HG03280 (cell line): Measurements from ENCODE around the gene ZNF862.
"Not testable (repeated sequence)": the region's sequence is repeated elsewhere in the genome, so short reads cannot be mapped to it uniquely, and the experiment has no call there.

Experiments used
- ATAC-seq: cut with Tn5 transposase; IDR thresholded peaks from one replicate; pipeline ENCODE4 v1.9.1; 2021; ENCODE audit warnings: mild to moderate bottlenecking, moderate library complexity; ENCODE audit not compliant: unreplicated experiment

ZNF862 gene

DNA sequence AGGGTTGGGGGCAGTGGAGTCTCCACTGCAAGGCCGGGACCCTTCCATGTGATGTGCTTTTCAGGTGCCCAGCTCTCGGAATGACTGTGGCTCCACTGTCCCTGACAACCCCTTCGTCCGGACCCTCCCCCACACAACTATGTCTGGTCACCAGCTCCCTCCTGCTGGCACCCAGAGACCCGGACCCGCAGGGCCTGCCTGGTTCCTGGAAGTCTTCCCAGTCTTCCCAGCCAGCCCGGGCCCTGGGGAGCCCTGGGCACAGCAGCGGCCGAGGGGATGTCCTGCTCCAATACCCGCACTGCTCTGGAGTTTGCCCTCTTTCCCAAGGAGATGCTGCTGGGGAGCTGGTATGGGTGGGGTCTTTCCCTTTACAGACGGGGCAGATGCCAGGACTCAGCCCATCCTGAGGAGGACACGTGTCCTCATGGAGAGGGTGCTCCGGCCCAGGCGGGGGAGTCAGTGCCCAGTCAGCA, 41.1 kb downstream of the ZNF862 start:
- ATAC-seq, result no peak

DNA sequence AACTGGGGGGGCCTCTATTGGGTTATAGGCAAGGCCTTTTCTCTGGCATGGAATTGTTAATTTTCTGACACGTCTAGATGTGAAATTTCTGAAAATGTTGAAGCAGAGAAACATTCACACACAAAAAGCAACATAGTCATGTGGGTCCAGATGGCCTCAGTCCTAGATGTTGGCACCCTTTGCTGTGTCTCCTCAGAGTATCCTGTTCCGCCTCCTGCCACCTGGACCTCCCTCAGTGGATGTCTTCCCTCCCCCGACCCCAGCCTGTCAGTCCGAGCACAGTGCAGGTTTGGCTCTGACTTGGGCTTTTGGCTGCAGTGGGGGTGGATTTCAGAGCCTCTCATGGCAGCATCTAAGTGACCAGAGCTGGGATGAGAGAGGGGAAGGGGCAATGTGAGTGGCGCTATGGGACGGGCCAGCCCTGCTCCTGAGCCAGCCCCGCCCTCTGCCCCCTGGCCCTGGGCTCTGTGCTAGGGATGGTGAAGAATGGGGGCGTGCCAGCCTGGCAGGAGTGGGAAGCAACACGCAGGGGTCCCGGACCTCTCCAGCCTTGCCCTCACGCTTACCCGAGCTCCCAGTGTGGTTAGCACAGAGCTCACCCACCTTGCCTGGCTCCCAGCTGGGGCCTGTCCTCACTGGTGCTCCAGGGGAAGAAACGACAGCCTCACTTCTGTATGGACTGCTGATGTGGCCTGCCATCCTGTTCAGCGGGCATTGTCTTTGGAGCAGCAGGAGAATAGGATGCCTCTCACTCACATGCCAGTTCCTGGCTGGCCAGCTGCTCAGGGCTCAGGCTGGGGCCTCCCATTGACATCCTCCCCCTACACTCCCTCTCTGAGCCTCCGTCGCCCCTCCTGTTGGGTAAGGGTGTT, 41.8 kb downstream of the ZNF862 start:
- ATAC-seq, result no peak

DNA sequence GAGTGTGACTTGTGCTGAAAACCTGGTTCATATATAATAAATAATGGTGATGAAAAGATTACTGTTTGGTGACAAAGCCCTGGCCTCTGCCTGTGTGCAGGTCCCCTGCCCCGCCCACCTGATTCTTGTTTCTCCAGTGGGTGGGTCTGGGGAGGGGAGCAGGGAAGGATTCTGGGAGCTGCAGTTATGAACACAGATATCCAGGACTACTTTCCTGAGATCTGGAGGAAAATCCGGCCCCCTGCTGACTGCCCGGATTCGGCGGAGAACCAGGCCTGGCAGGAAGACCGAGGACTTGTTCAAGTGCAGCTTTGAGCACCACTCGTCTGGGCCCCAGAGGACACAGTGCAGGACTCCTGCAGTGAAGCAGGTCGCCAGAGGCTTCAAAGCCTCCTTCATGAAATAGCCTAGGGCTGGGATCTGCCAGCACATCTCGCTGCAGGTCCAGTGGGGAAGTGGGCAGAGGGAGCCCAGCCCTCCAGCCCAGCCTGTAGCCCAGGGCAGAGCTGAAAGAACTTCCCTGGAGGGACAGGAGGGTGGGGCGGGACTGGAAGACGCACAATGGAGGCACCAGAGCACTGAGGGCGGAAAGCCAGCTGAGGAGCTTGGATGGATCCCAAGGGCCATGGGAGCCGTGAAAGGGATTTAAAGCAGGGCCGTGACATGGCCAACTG, 42.6 kb downstream of the ZNF862 start:
- ATAC-seq, result no peak

DNA sequence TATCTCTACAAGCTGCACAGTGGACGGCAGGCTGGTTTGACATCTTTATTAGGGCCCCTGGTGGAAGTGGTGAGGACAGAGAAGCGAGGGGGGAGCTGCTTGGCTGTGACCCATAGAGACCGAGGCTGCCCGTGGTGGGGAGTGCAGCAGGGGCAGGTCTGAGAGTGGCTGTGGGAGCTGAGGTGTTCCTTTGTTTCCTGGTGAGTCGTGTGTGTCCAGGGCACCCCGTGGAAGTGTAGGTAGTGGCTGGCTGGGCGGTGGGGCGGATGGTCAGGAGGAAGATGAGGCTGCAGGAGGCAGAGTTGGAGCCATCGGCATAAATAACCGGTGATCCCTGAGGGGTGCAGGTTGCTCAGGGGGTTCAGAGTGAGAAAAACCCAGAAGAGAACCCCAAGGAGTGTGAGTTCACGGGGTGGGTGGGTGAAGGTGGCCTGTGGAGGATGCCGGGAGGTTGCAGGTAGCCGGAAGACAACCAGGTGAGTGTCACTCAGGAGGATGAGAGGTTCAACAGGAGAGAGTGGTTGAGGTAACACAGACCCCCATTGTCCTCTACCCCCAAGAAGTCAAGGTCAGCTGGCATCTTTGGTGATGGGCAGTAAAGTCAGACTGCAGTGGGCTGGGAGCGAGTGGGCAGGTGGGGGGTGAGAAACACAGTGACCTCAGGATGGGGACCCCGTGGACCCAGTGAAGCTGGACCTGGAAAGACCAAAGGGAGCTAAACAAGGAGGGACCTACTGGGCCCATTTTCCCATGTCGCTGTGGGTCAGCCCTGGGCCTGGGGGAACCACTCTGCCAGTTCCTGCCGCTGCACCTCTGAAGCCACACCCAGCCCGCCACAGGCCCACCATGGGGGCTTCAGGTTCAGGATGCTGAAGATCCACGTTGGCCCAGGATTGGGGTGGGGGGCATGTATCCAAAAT, 43.4 kb downstream of the ZNF862 start:
- no peak for ATAC-seq

DNA sequence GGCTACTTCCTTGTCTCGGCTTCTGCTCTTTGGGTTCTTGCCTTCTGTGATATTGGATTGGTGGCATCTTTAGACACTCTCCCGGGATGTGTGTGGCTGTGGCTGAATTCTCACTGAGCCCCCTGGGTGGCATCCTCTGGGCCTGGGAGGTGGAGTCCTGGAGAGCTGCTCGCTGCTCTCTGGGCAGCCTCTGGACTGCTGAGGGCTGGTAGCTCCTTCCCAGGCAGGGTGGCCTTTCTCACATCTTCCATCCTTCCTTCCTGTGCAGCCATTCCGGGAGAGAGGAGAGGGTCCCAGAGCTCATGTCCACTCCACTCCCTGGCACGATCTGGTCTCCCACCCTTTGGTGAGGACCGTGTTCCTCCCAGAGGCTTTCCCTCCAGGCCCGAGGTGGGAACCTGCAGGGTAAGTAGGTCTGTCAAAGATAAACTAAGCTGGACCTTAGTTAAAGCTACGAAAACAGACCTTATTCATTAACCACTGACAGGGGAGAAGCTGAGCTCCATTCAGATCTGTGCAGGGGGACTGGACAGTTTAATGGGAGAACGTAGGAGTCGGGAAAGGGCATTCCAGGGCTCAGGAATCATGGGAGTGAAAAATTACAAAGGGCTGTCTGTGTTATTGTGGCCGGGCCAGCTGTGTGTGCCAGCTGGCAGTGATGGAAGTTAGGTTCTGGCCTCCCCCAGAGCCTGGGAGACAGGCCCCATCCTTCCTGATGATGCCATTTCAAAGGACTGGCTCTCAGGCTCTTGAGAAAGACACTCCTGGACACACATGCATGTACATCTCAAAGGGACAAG, 44.3 kb downstream of the ZNF862 start:
- ATAC-seq, result no peak

DNA sequence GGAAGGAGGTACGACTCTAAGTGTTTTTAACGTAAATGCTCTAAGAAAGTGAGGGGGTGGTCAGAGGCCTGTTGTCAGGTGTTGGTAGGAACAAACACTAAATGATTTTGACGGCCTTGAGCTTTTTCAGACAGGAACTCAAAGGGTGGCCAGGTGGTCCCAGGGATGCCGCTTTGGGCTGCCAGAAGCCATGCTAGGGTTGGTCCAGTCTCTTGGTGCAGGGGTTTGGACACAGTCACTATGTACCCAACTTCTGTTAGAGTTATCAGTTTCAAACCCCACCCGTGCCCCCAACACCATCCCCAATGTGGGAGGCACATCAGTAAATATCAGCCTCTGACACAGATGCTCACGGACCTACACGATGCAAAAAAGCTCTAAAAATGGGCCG, 44.9 kb downstream of the ZNF862 start:
- no peak for ATAC-seq

DNA sequence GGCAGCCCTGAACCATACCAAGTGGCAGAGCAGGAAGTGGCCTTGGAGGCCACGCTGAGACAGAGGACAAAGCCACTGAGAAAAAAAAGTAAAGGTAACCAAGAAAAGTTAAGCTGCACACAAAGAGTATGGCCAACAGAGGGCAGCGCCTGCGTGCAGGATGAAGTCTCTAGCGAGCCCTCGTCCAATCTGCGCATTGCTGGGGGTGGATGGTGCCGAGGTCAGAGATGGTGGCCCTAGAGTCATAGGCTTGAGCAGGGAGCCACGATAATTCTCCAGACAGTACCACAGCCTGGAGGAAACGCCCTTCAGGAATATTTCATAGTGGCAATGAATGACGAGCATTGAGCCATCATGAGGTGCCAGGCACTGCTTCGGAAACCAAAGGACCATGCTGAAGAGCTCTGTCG, 45.3 kb downstream of the ZNF862 start:
- peak; percentile 76 for ATAC-seq

DNA sequence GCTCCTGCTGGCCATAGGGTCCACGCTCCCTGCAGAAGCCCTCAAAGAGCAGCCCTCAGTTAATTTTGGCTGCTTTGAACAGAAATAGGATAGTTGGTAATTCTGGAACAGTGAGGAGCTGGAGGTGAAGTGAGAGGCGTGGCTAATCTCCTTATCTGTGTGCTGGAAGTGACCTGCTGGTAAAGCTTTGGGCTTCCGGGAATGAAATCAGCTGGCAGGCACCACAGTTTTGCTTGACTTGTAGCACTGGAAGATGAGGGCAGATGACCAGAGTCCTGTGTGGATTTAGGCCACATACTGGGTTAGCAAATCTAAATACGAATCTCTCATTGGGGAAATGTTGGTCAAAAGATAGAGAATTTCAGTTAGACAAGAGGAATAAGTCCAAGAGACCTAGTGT, 45.8 kb downstream of the ZNF862 start:
- no peak for ATAC-seq

DNA sequence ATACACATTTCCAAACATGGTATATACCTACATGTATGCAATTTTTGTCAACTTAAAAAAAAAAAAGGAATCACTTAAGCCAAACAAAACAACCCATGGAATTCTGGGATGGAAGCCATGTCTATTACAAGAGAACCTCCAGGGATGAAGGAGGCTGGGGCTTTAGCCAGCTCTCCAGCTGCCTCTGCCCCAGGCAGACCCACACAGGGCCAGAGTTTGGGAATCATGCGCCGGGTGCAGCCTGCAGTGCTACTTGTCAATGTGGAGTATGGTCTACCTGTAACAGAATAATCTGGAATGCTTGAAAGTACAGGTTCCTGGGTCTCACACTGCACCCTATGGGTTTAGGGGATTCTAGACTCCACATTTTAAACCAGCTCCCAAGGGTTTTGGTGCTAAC, 46.4 kb downstream of the ZNF862 start:
- ATAC-seq, result no peak

DNA sequence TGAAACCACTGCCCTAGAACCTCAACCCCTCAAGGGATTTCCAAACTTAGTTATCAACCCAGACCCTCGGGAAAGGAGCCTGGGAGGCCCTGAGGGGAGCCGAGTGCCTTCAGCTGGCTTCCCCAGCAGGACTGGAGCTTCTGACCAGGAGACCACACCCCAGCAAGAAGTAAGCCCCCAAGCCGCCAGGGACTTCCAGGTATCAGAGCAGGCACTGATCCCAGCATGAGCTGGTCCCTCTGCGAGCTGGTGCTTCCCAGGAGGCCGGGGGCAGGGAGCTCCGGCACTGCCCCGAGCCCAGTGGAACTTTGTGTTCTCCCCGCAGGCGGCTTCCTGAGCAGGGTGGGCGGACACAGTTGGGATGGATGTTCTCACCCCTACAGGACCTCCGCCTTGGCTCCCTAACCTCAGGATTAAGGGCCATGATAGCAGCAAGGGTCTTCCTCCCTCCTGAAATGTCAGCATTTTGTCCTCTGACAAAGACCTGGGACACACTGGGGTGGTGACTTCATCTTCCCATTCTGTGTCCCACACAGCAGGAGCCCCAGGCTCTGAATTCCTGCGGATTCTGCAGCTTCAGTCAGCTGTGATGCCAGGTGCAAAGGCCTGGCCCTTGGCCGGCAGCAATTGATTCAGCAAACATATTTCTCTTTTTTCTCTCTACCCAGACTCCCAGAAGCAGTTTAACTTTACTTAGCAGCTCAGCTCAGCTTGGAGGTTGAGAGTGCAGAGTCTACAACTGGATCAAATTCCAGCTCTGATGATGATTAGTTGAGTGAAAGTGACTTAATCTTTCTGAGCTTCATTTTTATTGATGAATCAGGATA, 47.2 kb downstream of the ZNF862 start:
- ATAC-seq, result no peak

DNA sequence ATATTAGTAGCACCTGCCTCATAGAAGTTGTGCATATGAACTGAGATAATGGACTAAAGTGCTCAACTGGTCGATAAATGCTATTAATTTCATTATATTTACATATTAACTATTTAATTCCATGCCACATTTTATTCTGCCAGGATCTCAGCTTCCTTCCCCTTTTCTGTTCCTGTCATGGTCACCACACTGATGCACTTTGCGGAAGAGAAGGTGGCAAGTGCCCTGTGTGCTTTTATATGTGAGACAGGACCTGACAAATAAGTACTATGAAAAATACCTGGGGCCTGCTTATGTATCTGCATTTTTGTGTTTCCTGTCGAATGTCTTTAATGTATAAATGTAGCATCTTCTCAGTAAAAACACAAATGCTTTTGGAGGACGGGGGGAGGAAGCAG, 47.8 kb downstream of the ZNF862 start:
- no peak for ATAC-seq

DNA sequence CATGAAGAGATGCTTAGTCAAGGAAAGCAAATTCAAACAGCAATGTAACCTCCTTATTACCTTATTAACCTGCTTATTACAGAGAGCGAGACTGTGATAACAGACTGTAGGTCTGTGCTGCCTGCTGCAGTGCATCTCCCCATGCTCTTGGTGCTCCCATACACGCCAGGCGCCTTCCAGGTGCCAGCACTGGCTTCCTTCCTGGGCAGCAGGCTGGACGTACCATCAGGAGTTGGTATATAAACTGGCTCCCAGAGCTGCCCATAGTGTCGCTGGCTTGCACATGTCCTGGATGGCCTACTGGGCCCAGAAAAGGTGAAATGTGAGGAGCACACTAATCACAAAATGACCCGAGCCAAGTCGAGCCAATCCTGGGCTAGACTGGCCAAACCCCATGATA, 49.1 kb downstream of the ZNF862 start:
- ATAC-seq, result no peak

DNA sequence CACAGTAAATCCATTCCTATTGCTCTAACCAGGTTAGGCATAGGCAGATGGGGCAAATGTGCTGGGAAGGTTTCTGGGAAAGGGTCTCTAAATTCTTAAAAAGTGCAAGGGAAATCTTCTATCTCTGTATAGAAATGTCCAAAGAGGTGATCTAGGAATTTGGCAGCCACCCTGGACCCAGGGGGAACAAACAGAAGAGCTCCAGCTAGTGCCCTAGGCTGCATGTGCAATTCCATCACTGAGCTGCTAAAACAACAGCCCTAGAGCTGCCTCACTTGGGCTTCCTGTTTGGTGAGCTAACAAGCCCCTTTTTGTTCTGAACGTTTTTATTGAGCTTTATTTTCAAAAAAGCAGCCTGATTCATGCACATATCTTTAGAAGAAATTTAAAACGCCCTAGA, 52.5 kb downstream of the ZNF862 start:
- not testable (repeated sequence) for ATAC-seq

DNA sequence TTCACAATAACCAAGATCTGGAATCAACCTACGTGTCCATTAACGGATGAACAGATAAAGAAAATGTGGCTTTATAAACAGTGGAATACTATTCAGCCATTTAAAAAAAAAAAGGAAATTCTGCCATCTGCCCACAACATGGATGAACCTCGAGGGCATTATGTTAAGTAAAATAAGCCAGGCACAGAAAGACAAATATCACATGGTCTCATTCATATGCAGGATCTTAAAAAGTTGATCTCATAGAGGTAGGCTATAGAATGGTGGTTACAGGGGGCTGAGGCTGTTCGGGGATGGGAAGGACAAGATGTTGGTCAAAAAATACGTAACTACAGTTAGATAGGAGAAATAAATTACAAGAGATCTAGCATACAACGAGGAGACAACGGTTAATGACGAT, 56.8 kb downstream of the ZNF862 start:
- ATAC-seq, result not testable (repeated sequence)

DNA sequence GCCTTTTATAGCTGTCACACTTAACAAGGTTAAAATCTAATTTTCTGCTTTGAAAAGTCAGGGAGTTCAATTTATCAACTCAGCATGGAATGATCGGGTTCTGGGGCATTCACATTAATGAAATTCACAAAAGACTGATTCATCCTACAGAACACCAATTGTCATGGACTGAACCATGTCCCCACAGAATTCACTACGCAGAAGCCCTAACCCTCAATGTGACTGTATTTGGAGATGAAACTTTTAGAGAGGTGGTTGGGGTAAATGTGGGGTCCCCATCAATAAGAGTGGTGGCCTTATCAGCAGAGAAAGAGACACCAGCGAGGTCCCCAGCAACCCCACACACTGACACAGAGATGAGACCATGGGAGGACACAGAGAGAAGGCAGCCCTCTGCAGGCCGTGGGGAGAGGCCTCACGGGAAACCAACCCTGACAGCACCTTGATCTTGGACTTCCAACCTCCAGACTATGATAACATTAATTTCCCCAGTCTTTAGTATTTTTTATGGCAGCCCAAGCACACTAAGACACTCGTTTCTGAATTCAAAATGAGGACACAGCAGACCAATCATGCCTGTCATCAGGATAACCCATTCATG, 69.7 kb downstream of the ZNF862 start:
- ATAC-seq, result not testable (repeated sequence)

DNA sequence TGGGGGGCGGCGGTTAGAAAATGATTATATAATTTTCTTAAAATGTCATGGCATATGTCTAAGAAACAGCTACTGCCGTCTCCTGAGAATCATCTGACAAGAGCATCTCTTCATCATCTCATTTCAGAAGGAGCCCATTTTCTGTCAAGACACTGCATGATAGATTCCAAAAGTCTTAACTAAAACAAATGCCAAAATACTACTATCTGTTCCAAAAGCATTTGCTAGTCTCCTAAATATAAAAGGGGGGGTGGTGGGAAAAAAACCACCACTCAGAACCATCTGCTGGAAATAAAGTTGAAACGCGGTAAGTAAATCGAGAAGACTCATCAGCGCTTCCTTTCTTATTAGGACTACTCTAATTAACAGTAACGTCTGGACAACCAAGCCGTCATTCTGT, 72.0 kb downstream of the ZNF862 start:
- ATAC-seq, result not testable (repeated sequence)

DNA sequence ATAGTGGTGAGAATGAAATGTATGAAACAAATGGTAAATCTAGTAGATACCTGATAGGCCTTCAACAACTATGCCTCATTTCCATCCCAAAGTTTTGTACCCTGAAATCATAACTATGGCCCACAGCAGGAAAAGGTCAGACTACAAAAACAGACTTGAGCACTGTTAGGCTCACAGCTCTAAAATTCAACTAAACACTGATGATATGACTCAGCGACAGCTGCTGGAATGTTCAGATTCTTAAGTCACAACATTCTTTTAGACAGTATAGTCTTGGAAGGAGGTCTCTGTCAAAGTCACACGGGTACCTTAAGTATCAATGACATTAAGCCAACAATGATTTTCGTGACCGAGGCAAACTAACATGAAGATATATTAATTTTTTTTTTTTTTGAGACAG, 74.0 kb downstream of the ZNF862 start:
- not testable (repeated sequence) for ATAC-seq
